Breast epithelium (tissue), 3 donors: ENCODE results near the gene MACROD2.

Source experiments
- CTCF ChIP-seq, 3 donors: fragments of 450-650 bp; IDR thresholded peaks; one replicate each; pipeline ENCODE4 v1.5.1; 2016 to 2017; ENCODE audit warnings: antibody characterized with exemption in 3 of 3, mild to moderate bottlenecking in 3 of 3, moderate library complexity in 3 of 3
- POLR2A ChIP-seq: fragments of 450-650 bp; IDR thresholded peaks from one replicate; pipeline ENCODE4 v1.6.1; 2016; ENCODE audit warnings: antibody characterized with exemption, mild to moderate bottlenecking, moderate library complexity

GRCh38 chr20:15807271-15807670, 1812.0 kb downstream of the MACROD2 start:
- TF ChIP-seq POLR2A (no peak), CTCF (IDR thresholded peaks at IDR 0.05) (no peak)
